HepG2 (cell line): ENCODE measurements around the gene ZBED1.

ENCODE experiments used
- BCL6 ChIP-seq: IDR thresholded peaks from 2 replicates; pipeline ENCODE4 v1.6.1; 2016; ENCODE audit warnings: missing genetic modification reagents, missing compliant biosample characterization
- BRCA1 ChIP-seq: sonication (generic); formaldehyde crosslinking; IDR thresholded peaks from 2 replicates; pipeline ENCODE4 v1.4.0; 2020; ENCODE audit warnings: missing genetic modification reagents
- CBX2 ChIP-seq, 2 experiments: fragments of 200-600 bp in 1 of 2; sonication (generic); formaldehyde crosslinking in 1 of 2; IDR thresholded peaks; 2 replicates each; pipeline versions ENCODE4 v1.7.0 to v1.8.1; 2018 to 2022; ENCODE audit warnings: low read depth in 2 of 2, low read length in 1 of 2, mild to moderate bottlenecking in 1 of 2, missing genetic modification reagents in 1 of 2
- CEBPB ChIP-seq: IDR thresholded peaks from 2 replicates; pipeline ENCODE4 v1.6.1; 2011; ENCODE audit warnings: low read depth, low read length, improper control_type of control experiment, borderline replicate concordance
- HNRNPK ChIP-seq: fragments of 200-400 bp; formaldehyde crosslinking; IDR thresholded peaks from 2 replicates; pipeline ENCODE4 v1.6.1; 2018; ENCODE audit warnings: low read length, low read depth, moderate library complexity, mild to moderate bottlenecking; ENCODE audit not compliant: poor library complexity, severe bottlenecking
- IRF2 ChIP-seq: IDR thresholded peaks from 2 replicates; pipeline ENCODE4 v1.6.1; 2018; ENCODE audit warnings: missing genetic modification reagents, missing compliant biosample characterization
- NFIC ChIP-seq: IDR thresholded peaks from 2 replicates; pipeline ENCODE4 v1.6.1; 2012; ENCODE audit warnings: mild to moderate bottlenecking, low read length, inconsistent platforms
- NR2F6 ChIP-seq, 2 experiments: IDR thresholded peaks; 2 replicates each; pipeline ENCODE4 v1.6.1; 2016; ENCODE audit warnings: antibody characterized with exemption in 1 of 2, mild to moderate bottlenecking in 1 of 2
- ZNF496 ChIP-seq: sonication (generic); formaldehyde crosslinking; IDR thresholded peaks from 2 replicates; pipeline ENCODE4 v1.8.1; 2023; ENCODE audit warnings: mild to moderate bottlenecking, moderate library complexity, missing genetic modification reagents; ENCODE audit not compliant: insufficient replicate concordance
- TF ChIP-seq, protein P1 (sequence below): sonication (generic); formaldehyde crosslinking; IDR thresholded peaks from 2 replicates; pipeline ENCODE4 v1.5.0; 2020; ENCODE audit warnings: mild to moderate bottlenecking, missing genetic modification reagents, moderate library complexity
- TF ChIP-seq, protein P2 (sequence below): sonication (generic); formaldehyde crosslinking; IDR thresholded peaks from 2 replicates; pipeline ENCODE4 v1.4.0; 2020; ENCODE audit warnings: mild to moderate bottlenecking, missing genetic modification reagents, borderline replicate concordance
- TF ChIP-seq, protein P3 (sequence below): IDR thresholded peaks from 2 replicates; pipeline ENCODE4 v1.6.1; 2018; ENCODE audit warnings: missing genetic modification reagents
- TF ChIP-seq, protein P4 (sequence below): sonication (generic); formaldehyde crosslinking; IDR thresholded peaks from 2 replicates; pipeline ENCODE4 v1.4.0; 2020; ENCODE audit warnings: mild to moderate bottlenecking, low read depth, missing genetic modification reagents

DNA sequence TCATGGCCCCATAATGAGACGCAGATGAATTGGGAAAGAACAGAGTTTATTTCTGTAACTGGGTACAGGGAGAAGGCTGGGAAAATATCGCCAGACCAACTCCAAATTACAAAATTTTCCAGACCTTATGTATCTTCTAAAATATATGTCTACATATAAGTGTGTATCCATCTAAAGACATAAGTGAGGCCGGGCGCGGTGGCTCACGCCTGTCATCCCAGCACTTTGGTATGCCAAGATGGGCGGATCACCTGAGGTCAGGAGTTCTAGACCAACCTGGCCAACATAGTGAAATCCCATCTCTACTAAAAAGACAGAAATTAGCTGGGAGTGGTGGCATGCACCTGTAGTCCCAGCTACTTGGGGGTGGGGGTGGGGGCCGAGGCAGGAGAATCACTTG lies 11.7 kb upstream of the ZBED1 start:
- no peak for TF ChIP-seq IRF2
- TF ChIP-seq, protein P1, sequence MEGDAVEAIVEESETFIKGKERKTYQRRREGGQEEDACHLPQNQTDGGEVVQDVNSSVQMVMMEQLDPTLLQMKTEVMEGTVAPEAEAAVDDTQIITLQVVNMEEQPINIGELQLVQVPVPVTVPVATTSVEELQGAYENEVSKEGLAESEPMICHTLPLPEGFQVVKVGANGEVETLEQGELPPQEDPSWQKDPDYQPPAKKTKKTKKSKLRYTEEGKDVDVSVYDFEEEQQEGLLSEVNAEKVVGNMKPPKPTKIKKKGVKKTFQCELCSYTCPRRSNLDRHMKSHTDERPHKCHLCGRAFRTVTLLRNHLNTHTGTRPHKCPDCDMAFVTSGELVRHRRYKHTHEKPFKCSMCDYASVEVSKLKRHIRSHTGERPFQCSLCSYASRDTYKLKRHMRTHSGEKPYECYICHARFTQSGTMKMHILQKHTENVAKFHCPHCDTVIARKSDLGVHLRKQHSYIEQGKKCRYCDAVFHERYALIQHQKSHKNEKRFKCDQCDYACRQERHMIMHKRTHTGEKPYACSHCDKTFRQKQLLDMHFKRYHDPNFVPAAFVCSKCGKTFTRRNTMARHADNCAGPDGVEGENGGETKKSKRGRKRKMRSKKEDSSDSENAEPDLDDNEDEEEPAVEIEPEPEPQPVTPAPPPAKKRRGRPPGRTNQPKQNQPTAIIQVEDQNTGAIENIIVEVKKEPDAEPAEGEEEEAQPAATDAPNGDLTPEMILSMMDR (CRISPR knock-in tag), result no peak
- no peak for TF ChIP-seq BRCA1 (CRISPR knock-in tag)
- TF ChIP-seq, protein P2, sequence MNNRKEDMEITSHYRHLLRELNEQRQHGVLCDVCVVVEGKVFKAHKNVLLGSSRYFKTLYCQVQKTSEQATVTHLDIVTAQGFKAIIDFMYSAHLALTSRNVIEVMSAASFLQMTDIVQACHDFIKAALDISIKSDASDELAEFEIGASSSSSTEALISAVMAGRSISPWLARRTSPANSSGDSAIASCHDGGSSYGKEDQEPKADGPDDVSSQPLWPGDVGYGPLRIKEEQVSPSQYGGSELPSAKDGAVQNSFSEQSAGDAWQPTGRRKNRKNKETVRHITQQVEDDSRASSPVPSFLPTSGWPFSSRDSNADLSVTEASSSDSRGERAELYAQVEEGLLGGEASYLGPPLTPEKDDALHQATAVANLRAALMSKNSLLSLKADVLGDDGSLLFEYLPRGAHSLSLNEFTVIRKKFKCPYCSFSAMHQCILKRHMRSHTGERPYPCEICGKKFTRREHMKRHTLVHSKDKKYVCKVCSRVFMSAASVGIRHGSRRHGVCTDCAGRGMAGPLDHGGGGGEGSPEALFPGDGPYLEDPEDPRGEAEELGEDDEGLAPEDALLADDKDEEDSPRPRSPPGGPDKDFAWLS, result no peak
- TF ChIP-seq, protein P3, sequence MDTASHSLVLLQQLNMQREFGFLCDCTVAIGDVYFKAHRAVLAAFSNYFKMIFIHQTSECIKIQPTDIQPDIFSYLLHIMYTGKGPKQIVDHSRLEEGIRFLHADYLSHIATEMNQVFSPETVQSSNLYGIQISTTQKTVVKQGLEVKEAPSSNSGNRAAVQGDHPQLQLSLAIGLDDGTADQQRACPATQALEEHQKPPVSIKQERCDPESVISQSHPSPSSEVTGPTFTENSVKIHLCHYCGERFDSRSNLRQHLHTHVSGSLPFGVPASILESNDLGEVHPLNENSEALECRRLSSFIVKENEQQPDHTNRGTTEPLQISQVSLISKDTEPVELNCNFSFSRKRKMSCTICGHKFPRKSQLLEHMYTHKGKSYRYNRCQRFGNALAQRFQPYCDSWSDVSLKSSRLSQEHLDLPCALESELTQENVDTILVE (CRISPR knock-in tag), result no peak
- TF ChIP-seq NR2F6 (IDR thresholded peaks at IDR 0.05), result no peak
- no peak for TF ChIP-seq NR2F6 (CRISPR knock-in tag; IDR thresholded peaks at IDR 0.05)
- no peak for TF ChIP-seq BCL6
- TF ChIP-seq NFIC, result no peak
- no peak for TF ChIP-seq CBX2 (IDR thresholded peaks at IDR 0.05; ENCODE audit: low read depth, low read length)
- TF ChIP-seq CBX2 (CRISPR knock-in tag; IDR thresholded peaks at IDR 0.05; ENCODE audit: low read depth), result no peak
- TF ChIP-seq, protein P4, sequence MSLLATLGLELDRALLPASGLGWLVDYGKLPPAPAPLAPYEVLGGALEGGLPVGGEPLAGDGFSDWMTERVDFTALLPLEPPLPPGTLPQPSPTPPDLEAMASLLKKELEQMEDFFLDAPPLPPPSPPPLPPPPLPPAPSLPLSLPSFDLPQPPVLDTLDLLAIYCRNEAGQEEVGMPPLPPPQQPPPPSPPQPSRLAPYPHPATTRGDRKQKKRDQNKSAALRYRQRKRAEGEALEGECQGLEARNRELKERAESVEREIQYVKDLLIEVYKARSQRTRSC (CRISPR knock-in tag), result no peak
- TF ChIP-seq CEBPB, result no peak
- no peak for TF ChIP-seq HNRNPK
- no peak for TF ChIP-seq ZNF496
